ENCODE data around the gene DIPK1B. TPM values are rescaled to one million over a fixed set of nuclear protein-coding genes. Genes with fewer than 3 reads are reported as not detected.

DIPK1B gene
- total RNA-seq, 1 donor from 2014 or later: 46.3 TPM

DNA sequence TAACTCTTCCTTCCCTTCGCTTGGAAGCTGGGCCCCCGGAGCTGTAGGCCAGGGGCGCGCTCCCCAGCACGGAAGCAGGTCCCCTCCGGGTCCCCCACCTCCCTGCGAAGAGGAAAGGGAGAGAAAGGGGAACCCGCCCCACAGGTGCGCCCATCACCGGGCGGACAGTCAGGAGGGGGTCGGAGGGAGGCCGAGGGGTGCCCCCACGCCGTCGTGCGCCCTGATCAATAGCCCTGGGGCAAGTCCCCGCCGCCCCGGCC, 25.9 kb upstream of the DIPK1B start:
- peak overlapping the region; percentile 84 for H3K4me3 Mint-ChIP-seq
- no peak overlapping the region for H3K27ac Mint-ChIP-seq (ENCODE audit: unreplicated experiment)
- no peaks in the 10 kb centered on the region for H3K36me3 Mint-ChIP-seq (ENCODE audit: low read depth)
- peaks cover 23% of the 10 kb centered on the region for H3K27me3 Mint-ChIP-seq (ENCODE audit: low read depth)
- no peak for DNase-seq (ENCODE audit: low read depth, low spot score)
- no peaks in the 10 kb centered on the region for H3K9me3 Mint-ChIP-seq
- no peaks in the 10 kb centered on the region for H3K4me1 Mint-ChIP-seq
- TF ChIP-seq, protein P1, sequence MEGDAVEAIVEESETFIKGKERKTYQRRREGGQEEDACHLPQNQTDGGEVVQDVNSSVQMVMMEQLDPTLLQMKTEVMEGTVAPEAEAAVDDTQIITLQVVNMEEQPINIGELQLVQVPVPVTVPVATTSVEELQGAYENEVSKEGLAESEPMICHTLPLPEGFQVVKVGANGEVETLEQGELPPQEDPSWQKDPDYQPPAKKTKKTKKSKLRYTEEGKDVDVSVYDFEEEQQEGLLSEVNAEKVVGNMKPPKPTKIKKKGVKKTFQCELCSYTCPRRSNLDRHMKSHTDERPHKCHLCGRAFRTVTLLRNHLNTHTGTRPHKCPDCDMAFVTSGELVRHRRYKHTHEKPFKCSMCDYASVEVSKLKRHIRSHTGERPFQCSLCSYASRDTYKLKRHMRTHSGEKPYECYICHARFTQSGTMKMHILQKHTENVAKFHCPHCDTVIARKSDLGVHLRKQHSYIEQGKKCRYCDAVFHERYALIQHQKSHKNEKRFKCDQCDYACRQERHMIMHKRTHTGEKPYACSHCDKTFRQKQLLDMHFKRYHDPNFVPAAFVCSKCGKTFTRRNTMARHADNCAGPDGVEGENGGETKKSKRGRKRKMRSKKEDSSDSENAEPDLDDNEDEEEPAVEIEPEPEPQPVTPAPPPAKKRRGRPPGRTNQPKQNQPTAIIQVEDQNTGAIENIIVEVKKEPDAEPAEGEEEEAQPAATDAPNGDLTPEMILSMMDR (conservative IDR thresholded peaks at IDR 0.05): no peak

DNA sequence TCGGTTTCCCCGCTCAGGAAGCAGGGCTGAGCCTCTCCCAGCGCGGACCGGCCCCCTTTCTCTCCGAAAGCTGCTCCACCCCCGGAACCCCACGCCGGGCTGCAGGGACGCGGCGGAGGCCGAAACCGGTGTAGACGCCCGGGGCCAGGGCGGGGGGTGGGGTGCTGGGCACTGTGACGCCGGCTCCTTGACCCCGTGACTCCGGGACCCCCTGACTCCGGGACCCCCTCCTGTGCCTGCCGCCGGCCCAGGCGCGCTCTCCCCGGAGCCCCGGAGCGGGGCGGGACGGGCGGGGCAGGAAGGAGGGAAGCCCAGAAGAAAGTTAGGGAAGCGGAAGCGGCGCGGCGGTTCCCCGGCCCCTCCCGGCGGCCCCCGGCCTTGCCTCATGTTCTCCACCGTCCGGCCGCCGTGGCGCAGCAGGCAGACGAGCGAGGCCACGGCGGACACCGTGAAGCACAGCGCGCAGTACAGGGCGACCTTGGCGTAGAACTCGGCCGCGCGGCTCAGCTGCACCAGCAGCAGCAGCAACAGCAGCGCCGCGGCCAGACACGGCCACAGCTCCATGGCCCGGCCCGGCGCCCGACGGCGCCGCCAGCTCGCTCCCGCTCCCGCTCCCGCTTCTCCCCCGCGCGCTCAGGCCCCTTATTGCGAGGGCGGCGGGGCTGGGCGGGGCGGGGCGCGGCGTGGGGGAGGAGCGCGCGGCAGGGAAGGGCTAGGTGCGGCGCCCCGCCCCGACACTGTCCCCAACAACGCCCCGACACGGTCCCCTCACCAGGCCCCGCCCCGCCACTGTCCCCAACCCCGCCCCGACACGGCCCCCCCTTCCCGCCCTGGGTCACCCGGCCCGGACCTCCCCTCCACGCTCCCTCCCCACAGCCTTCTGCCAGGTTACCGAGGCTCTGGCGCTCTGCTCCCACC, 25.3 kb upstream of the DIPK1B start, which contains the start of gene AGPAT2:
Gene AGPAT2, minus strand, starts transcription at position 664 of the 918 bp plus-strand sequence. Its CDS starts 100 bp downstream, at position 564.
- Mint-ChIP-seq H3K36me3 (ENCODE audit: low read depth) (no peaks in the 10 kb centered on the region), H3K9me3 (no peaks in the 10 kb centered on the region), H3K27ac (ENCODE audit: unreplicated experiment) (no peak within 1 kb of the TSS), H3K27me3 (ENCODE audit: low read depth) (peaks cover 23% of the 10 kb centered on the region), H3K4me1 (no peaks in the 10 kb centered on the region), H3K4me3 (peak within 1 kb of the TSS; percentile 84)
- TF ChIP-seq, protein P1 (conservative IDR thresholded peaks at IDR 0.05): no peak
- peak; percentile 43 for DNase-seq (ENCODE audit: low read depth, low spot score)

DNA sequence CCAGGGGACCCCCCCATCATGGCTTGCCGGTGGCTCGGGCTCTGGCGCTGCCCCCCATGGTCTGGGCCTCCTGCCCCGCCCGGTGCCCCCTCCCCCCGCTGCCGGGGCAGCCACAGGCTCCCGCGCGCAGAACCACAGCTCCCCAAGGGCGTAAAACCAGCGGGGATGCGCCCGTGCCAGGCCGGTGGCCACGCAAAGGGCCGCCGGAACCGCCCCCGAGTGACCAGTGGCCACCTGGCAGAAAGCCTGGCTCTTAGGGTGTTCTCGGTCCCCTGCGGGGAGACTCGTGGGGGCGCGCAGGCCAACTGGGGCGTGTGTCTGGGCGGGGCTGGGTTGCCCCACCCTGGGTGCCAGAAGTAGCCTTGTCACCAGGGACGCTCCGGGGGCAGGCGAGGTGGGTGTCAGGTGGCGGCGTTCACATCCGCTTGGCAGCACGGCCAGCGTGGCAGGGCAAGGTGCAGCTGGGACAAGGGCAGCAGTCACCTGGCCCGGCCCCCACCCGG, 24.6 kb upstream of the DIPK1B start:
- no peaks in the 10 kb centered on the region for H3K36me3 Mint-ChIP-seq (ENCODE audit: low read depth)
- no peak for DNase-seq (ENCODE audit: low read depth, low spot score)
- TF ChIP-seq, protein P1 (conservative IDR thresholded peaks at IDR 0.05): no peak
- H3K27me3 Mint-ChIP-seq (ENCODE audit: low read depth): peaks cover 23% of the 10 kb centered on the region
- H3K4me1 Mint-ChIP-seq: peaks cover under 1% of the 10 kb centered on the region
- H3K27ac Mint-ChIP-seq (ENCODE audit: unreplicated experiment): no peak overlapping the region
- no peaks in the 10 kb centered on the region for H3K9me3 Mint-ChIP-seq
- H3K4me3 Mint-ChIP-seq: peak overlapping the region; percentile 65

DNA sequence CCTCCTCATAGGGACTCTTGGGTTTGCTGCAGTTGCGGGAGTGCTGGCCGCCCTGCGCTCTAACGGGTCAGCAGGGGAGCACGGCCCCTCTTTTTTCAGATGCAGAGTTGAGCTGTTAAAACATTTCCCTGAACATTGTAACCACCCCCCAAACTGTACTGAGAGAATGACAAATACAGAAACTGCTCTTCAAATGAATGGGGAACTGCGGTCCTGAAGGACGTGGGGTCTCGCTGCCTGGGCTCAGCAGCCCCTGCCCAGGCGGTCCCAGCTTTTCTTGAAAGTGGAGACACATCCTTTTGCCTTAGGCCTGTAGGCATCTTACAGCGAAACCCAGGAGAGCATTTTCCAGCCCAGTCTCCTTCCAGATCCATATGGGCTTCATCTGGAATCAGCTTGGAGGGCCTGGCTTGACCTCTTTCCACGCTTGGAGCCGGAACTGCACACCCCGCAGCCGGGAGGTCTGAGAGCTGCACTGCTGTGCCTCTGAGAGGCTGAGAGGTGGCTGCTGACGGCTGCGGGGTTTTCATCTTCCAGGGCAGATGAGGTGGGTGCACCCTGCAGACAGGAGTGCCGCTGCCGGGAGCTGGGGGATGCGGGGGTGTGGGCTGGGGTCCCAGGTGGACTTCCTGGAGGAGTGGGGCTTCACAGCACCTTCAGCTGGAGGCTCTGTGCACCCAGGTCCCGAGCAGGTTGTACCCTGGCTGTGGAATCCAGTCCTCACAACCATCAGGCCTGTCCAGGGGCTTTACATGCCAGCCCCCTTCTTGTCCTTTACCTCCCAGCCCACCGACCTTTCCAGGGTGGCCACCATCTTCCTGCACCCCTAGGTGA, 23.9 kb upstream of the DIPK1B start:
- TF ChIP-seq, protein P1 (conservative IDR thresholded peaks at IDR 0.05): no peak
- Mint-ChIP-seq H3K36me3 (ENCODE audit: low read depth) (no peaks in the 10 kb centered on the region), H3K27me3 (ENCODE audit: low read depth) (peaks cover 26% of the 10 kb centered on the region), H3K4me1 (peaks cover 7% of the 10 kb centered on the region), H3K4me3 (peak overlapping the region; percentile 65), H3K9me3 (no peaks in the 10 kb centered on the region), H3K27ac (ENCODE audit: unreplicated experiment) (no peak overlapping the region)
- no peak for DNase-seq (ENCODE audit: low read depth, low spot score)

DNA sequence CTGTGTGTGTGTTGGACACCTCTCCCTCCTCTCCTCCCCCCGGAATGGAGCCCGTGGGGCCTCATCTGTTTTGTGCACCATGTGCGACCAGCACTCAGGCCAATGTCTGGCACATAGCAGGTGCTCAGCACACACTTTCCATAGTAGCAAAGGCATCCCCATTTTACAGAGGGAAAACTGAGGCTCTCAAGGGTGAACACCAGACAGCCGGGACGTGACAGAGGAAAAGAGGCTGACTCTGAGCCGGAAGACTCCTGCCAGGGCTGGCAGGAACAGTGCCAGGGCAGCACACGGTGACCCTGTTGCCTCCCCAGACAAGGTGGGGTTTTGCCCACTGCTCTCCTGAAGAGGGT, 23.3 kb upstream of the DIPK1B start:
- Mint-ChIP-seq H3K4me3 (peak overlapping the region; percentile 62), H3K4me1 (peaks cover 7% of the 10 kb centered on the region), H3K27me3 (ENCODE audit: low read depth) (peaks cover 26% of the 10 kb centered on the region), H3K36me3 (ENCODE audit: low read depth) (no peaks in the 10 kb centered on the region), H3K9me3 (no peaks in the 10 kb centered on the region), H3K27ac (ENCODE audit: unreplicated experiment) (peak overlapping the region; percentile 43)
- no peak for DNase-seq (ENCODE audit: low read depth, low spot score)
- TF ChIP-seq, protein P1 (conservative IDR thresholded peaks at IDR 0.05): no peak

Measured in neural crest cell (in vitro differentiated cells).